ENCODE data around the gene TSSC4.

Gene TSSC4

GRCh38 chr11:2378527-2379210 is 21.9 kb upstream of the TSSC4 start:
- peak overlapping the region; percentile 98 for H3K4me3 ChIP-seq (ENCODE audit: low read depth, low read length)
- TF ChIP-seq CTCF (IDR thresholded peaks at IDR 0.05; ENCODE audit: low read depth, low read length): no peak

GRCh38 chr11:2379466-2380174 is 20.9 kb upstream of the TSSC4 start:
- no peak for TF ChIP-seq CTCF (IDR thresholded peaks at IDR 0.05; ENCODE audit: low read depth, low read length)
- peak overlapping the region; percentile 35 for H3K4me3 ChIP-seq (ENCODE audit: low read depth, low read length)

- H3K4me3 ChIP-seq (ENCODE audit: low read depth, low read length): no peak overlapping the region
These were observed 20.2 kb upstream of the TSSC4 start for GRCh38 chr11:2380396-2380795.

GRCh38 chr11:2380807-2381350 is 19.7 kb upstream of the TSSC4 start:
- TF ChIP-seq CTCF (IDR thresholded peaks at IDR 0.05; ENCODE audit: low read depth, low read length): no peak
- no peak overlapping the region for H3K4me3 ChIP-seq (ENCODE audit: low read depth, low read length)

More at GRCh38 chr11:2380396-2380795, 20.2 kb upstream of the TSSC4 start:
- no peak for TF ChIP-seq CTCF (IDR thresholded peaks at IDR 0.05; ENCODE audit: low read depth, low read length)

GRCh38 chr11:2381494-2382128 is 18.9 kb upstream of the TSSC4 start:
- no peak for TF ChIP-seq CTCF (IDR thresholded peaks at IDR 0.05; ENCODE audit: low read depth, low read length)
- H3K4me3 ChIP-seq (ENCODE audit: low read depth, low read length): no peak overlapping the region

- TF ChIP-seq CTCF (IDR thresholded peaks at IDR 0.05; ENCODE audit: low read depth, low read length): no peak
- no peak overlapping the region for H3K4me3 ChIP-seq (ENCODE audit: low read depth, low read length)
These were observed 18.4 kb upstream of the TSSC4 start for GRCh38 chr11:2382129-2382517.

Data from WI38 (cell line).